ENCODE measurements around the gene GABPB1. TPM values are rescaled to one million over a fixed set of nuclear protein-coding genes. Genes with fewer than 3 reads are reported as not detected.
"Not testable (repeated sequence)": the region's sequence is repeated elsewhere in the genome, so short reads cannot be mapped to it uniquely, and the experiment has no call there.

GABPB1 gene
- total RNA-seq (1 to 10 TPM; 4.6 to 9.7 (median 5.4) TPM), polyA plus RNA-seq (1 to 10 TPM; 2.9 to 4.9 TPM)

DNA sequence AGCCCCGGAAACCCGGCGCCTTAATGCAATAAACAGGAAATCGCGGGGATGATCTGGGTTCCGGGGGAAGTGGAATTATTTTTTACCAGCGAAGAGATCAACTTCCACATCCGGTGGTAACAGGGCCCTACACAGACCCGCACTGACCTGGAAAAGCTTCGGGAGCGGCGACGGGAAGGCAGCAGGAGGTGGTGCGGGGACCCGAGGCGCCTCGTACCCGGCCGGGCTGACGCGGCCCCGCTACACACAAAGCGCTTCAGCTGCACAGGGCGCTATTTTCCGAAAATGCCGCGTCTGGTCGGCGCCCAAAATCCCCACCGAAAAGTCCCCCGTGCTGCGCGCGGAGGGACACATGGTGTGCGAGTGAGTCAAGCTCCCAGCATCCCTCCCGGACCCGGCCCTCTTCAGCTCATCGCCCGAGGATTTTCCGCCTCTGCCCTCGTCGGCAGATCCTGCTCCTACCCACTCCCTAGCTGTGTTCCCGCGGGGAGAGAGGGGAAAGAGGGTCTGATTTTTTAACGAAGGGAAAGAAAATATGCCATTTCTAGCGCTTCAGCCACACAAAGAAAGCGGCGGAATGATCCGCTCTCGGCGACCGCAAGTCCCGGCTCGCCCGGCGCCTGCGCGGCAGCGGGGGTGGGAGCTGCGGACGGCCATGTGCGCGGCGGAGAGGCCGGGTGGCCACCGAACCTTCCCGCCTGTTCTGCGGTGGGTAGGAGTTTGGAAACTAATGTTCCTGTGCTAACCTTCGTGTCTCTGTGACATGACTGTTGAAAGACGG is at the start of gene GABPB1:
TSS of gene GABPB1 (minus strand) at position 361 of the 781 bp plus-strand sequence. CDS start 45,400 bp downstream, outside the sequence.
- DNase-seq (peak; percentile 78 to 93 (median 86)), ATAC-seq (peak; percentile 86 to 91 (median 88)), FAIRE-seq (no peak)
- H3K4me1 ChIP-seq = peaks cover 9 to 31% (median 15%) of the 10 kb centered on the region in 3 donors
- intact Hi-C loops (cut with DNase I) = no loop called here
- H3K27ac ChIP-seq = peak within 1 kb of the TSS; percentile 87 to 99 (median 96)
- peak within 1 kb of the TSS; percentile 89 to 99 (median 96) for H3K4me3 ChIP-seq
- no peaks in the 10 kb centered on the region for H3K27me3 ChIP-seq
- no peaks in the 10 kb centered on the region for H3K36me3 ChIP-seq
- 0 to 1% methylated on average over 68 to 70 of the region's 70 CpGs for WGBS, 2 donors
- H3K9me3 ChIP-seq = no peaks in the 10 kb centered on the region
- TF ChIP-seq, protein P1, sequence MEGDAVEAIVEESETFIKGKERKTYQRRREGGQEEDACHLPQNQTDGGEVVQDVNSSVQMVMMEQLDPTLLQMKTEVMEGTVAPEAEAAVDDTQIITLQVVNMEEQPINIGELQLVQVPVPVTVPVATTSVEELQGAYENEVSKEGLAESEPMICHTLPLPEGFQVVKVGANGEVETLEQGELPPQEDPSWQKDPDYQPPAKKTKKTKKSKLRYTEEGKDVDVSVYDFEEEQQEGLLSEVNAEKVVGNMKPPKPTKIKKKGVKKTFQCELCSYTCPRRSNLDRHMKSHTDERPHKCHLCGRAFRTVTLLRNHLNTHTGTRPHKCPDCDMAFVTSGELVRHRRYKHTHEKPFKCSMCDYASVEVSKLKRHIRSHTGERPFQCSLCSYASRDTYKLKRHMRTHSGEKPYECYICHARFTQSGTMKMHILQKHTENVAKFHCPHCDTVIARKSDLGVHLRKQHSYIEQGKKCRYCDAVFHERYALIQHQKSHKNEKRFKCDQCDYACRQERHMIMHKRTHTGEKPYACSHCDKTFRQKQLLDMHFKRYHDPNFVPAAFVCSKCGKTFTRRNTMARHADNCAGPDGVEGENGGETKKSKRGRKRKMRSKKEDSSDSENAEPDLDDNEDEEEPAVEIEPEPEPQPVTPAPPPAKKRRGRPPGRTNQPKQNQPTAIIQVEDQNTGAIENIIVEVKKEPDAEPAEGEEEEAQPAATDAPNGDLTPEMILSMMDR (IDR thresholded peaks at IDR 0.05) = no peak

DNA sequence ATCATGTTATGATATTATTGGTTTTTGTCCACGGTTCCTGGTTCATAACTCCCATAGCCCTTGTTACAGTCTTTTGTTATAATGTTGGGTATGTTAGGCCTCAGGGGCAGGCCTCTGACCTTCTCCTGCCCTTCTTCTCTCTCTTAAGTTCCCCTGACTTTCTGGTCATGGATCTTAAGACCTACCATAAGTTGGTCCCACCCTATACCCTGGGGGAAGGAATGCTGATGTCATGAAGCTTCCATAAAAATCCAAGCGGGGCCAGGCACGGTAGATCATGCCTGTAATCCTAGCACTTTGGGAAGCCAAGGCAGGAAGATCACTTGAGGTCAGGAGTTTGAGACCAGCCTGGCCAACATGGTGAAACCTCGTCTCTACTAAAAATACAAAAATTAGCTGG is 36.6 kb upstream of the GABPB1 start:
- H3K4me3 ChIP-seq; intact Hi-C loops (cut with DNase I); H3K36me3 ChIP-seq; H3K4me1 ChIP-seq; FAIRE-seq; DNase-seq; H3K27me3 ChIP-seq; H3K27ac ChIP-seq; ATAC-seq; H3K9me3 ChIP-seq: not testable (repeated sequence)
- 88 to 93% methylated on average over 4 of the region's 4 CpGs for WGBS, 2 donors

GRCh38 chr15:50390554-50391264 is 35.7 kb upstream of the GABPB1 start:
- H3K4me1 ChIP-seq = no peaks in the 10 kb centered on the region
- 37 to 43% methylated on average over 4 of the region's 4 CpGs for WGBS, 2 donors
- no peaks in the 10 kb centered on the region for H3K27me3 ChIP-seq
- no peaks in the 10 kb centered on the region for H3K9me3 ChIP-seq
- no peak overlapping the region for H3K27ac ChIP-seq
- DNase-seq (no peak), FAIRE-seq (no peak), ATAC-seq (no peak)
- intact Hi-C loops (cut with DNase I) = no loop called here
- TF ChIP-seq, protein P1 (IDR thresholded peaks at IDR 0.05) = no peak
- no peak overlapping the region for H3K4me3 ChIP-seq
- H3K36me3 ChIP-seq = no peaks in the 10 kb centered on the region

GRCh38 chr15:50382408-50382807 is 27.4 kb upstream of the GABPB1 start:
- H3K4me3 ChIP-seq; H3K36me3 ChIP-seq; DNase-seq; intact Hi-C loops (cut with DNase I); ATAC-seq; H3K27ac ChIP-seq; H3K27me3 ChIP-seq; H3K4me1 ChIP-seq; FAIRE-seq; H3K9me3 ChIP-seq: not testable (repeated sequence)
- WGBS, 2 donors = 73 to 91% methylated on average over 5 of the region's 5 CpGs

DNA sequence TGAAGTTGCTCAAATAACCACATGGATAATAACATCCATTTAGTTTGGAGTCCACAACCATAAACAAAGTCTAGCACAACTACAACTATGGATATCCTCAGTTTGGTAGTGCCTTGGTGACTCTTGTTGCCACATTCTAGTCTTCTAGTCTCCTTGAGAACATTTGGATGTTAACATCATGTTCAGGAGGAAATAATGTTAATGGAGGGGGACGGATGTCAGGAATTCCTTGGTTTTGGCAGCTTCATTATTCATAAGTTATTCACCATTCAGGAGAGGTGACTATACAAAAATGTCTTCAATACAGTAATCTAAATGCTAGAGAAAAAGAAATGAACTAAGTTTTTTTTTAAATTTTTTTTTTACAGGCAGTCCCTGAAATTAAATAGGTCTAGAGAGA is 26.4 kb upstream of the GABPB1 start:
- 32 to 53% methylated on average over 1 of the region's 1 CpG for WGBS, 2 donors
- TF ChIP-seq, protein P1 (IDR thresholded peaks at IDR 0.05) = no peak
- no peak overlapping the region for H3K27ac ChIP-seq
- intact Hi-C loops (cut with DNase I) = no loop called here
- H3K4me3 ChIP-seq = no peak overlapping the region
- no peak for DNase-seq
- no peak for FAIRE-seq
- no peaks in the 10 kb centered on the region for H3K27me3 ChIP-seq
- no peaks in the 10 kb centered on the region for H3K9me3 ChIP-seq
- no peak for ATAC-seq
- no peaks in the 10 kb centered on the region for H3K4me1 ChIP-seq
- H3K36me3 ChIP-seq = no peaks in the 10 kb centered on the region

All from pancreas (tissue), 10 donors.